Activated CD8-positive, alpha-beta T cell treated with anti-CD3 and anti-CD28 coated beads for 36 hours (primary cell): ENCODE data around the gene WNT8B. TPM values are rescaled to one million over a fixed set of nuclear protein-coding genes. Genes with fewer than 3 reads are reported as not detected.

Source experiments
- ATAC-seq: fragments of 200-7000 bp; cut with Tn5 transposase; one replicate; pipeline ENCODE4 v1.10.0; 2021; ENCODE audit warnings: mild to moderate bottlenecking, moderate library complexity
- CTCF ChIA-PET: fragments of 350-600 bp; sonication (Branson Sonifier 250); formaldehyde crosslinking; loops from one replicate; lab custom pipeline; 2021; ENCODE audit warnings: antibody characterized with exemption; lab: Charles Lee
- POLR2A ChIA-PET: fragments of 350-600 bp; sonication (Branson Sonifier 250); formaldehyde crosslinking; loops from one replicate; lab custom pipeline; 2021; ENCODE audit warnings: antibody characterized with exemption; lab: Charles Lee
- DNase-seq: peaks from one replicate; pipeline ENCODE4 v3.0.0-alpha.2; 2020
- H3K27ac Mint-ChIP-seq: one replicate; pipeline ENCODE4 v1.8.0; 2021; ENCODE audit warnings: mild to moderate bottlenecking, mixed read lengths
- H3K27me3 Mint-ChIP-seq: one replicate; pipeline ENCODE4 v1.8.0; 2021; ENCODE audit warnings: mixed read lengths
- H3K36me3 Mint-ChIP-seq: one replicate; pipeline ENCODE4 v1.8.0; 2021; ENCODE audit warnings: low read depth, mixed read lengths
- H3K4me1 Mint-ChIP-seq: one replicate; pipeline ENCODE4 v1.8.0; 2021; ENCODE audit warnings: low read depth, mixed read lengths
- H3K4me3 Mint-ChIP-seq: one replicate; pipeline ENCODE4 v1.8.0; 2021; ENCODE audit warnings: mild to moderate bottlenecking, moderate library complexity, mixed read lengths
- H3K9me3 Mint-ChIP-seq: one replicate; pipeline ENCODE4 v1.8.0; 2021; ENCODE audit warnings: mixed read lengths
- CTCF ChIP-seq: fragments of 200-600 bp; IDR thresholded peaks from one replicate; pipeline ENCODE4 v1.8.0; 2022; ENCODE audit warnings: antibody characterized with exemption, mild to moderate bottlenecking
- intact Hi-C: fragments of 100-400 bp; cut with micrococcal nuclease; formaldehyde crosslinking; loops from one replicate; pipeline ENCODE4 v1.10.0; 2022
- total RNA-seq, 2 experiments: library from RNA; stranded (reverse); gene quantifications; one replicate each; pipeline ENCODE4 v1.2.3, GENCODE V29; 2021

The WNT8B gene
- total RNA-seq, 2 experiments from 2014 or later, result 0.38 to 0.47 TPM

GRCh38 chr10:100433253-100434240 lies 29.3 kb upstream of the WNT8B start:
- CTCF ChIA-PET, result interaction anchor here (0.6 to 6.8 kb wide), 50 partner anchors 9 to 336 kb away, joined by 3 to 292 read pairs (median 4); partner anchors contain the start of genes BLOC1S2, PKD2L1, SCD and SEC31B
- Mint-ChIP-seq H3K4me1 (peaks cover 4% of the 10 kb centered on the region), H3K27ac (no peak overlapping the region), H3K9me3 (no peaks in the 10 kb centered on the region), H3K36me3 (no peaks in the 10 kb centered on the region), H3K27me3 (no peaks in the 10 kb centered on the region), H3K4me3 (no peak overlapping the region)
- POLR2A ChIA-PET, result interaction anchor here (0.8 to 2.3 kb wide), 3 partner anchors 85 to 90 kb away, joined by 3 to 5 read pairs (median 4); no protein-coding TSS in a partner anchor
- peak; percentile 100 for DNase-seq
- TF ChIP-seq CTCF, result peak; percentile 96
- intact Hi-C loops, result loop anchor here (1.0 kb wide), 3 partner anchors 75 to 95 kb away; no protein-coding TSS in a partner anchor
- ATAC-seq, result peak; percentile 99

- no peak for TF ChIP-seq CTCF
- H3K27me3 Mint-ChIP-seq, result no peaks in the 10 kb centered on the region
- intact Hi-C loops, result no loop called here
- DNase-seq (no peak), ATAC-seq (no peak)
- H3K4me3 Mint-ChIP-seq, result no peak overlapping the region
- no peaks in the 10 kb centered on the region for H3K9me3 Mint-ChIP-seq
- H3K36me3 Mint-ChIP-seq, result no peaks in the 10 kb centered on the region
- CTCF ChIA-PET, result interaction anchor here (0.6 to 5.1 kb wide), 3 partner anchors 82 to 134 kb away, joined by 3 to 38 read pairs (median 4); no protein-coding TSS in a partner anchor
- peaks cover 4% of the 10 kb centered on the region for H3K4me1 Mint-ChIP-seq
- H3K27ac Mint-ChIP-seq, result no peak overlapping the region
- POLR2A ChIA-PET, result no interaction called here
These were observed 26.6 kb upstream of the WNT8B start for GRCh38 chr10:100436255-100436654.

GRCh38 chr10:100438674-100439315 lies 24.0 kb upstream of the WNT8B start:
- H3K27me3 Mint-ChIP-seq, result no peaks in the 10 kb centered on the region
- POLR2A ChIA-PET, result interaction anchor here (0.6 to 1.7 kb wide), 6 partner anchors 10 to 112 kb away, joined by 3 to 4 read pairs (median 3); no protein-coding TSS in a partner anchor
- TF ChIP-seq CTCF, result no peak
- no peaks in the 10 kb centered on the region for H3K9me3 Mint-ChIP-seq
- intact Hi-C loops, result no loop called here
- H3K36me3 Mint-ChIP-seq, result no peaks in the 10 kb centered on the region
- no peak overlapping the region for H3K4me3 Mint-ChIP-seq
- no peak for ATAC-seq
- H3K4me1 Mint-ChIP-seq, result peaks cover 2% of the 10 kb centered on the region
- DNase-seq, result no peak
- H3K27ac Mint-ChIP-seq, result no peak overlapping the region
- CTCF ChIA-PET, result interaction anchor here (1.0 to 5.1 kb wide), 11 partner anchors 9 to 305 kb away, joined by 3 to 38 read pairs (median 9); partner anchors contain the start of gene HIF1AN

GRCh38 chr10:100442548-100442947 lies 20.3 kb upstream of the WNT8B start:
- intact Hi-C loops, result no loop called here
- H3K9me3 Mint-ChIP-seq, result no peaks in the 10 kb centered on the region
- no peak for ATAC-seq
- ChIA-PET POLR2A (interaction anchor here (0.7 kb wide), 1 partner anchor 80 kb away, joined by 3 read pairs; no protein-coding TSS in a partner anchor), CTCF (interaction anchor here (2.8 kb wide), 1 partner anchor 9 kb away, joined by 17 read pairs; no protein-coding TSS in a partner anchor)
- no peaks in the 10 kb centered on the region for H3K27me3 Mint-ChIP-seq
- H3K4me3 Mint-ChIP-seq, result no peak overlapping the region
- no peak for DNase-seq
- no peaks in the 10 kb centered on the region for H3K4me1 Mint-ChIP-seq
- no peak overlapping the region for H3K27ac Mint-ChIP-seq
- H3K36me3 Mint-ChIP-seq, result no peaks in the 10 kb centered on the region
- no peak for TF ChIP-seq CTCF
